ENCODE measurements around the gene XRCC3.

GRCh38 chr14:103738701-103739451 is 23.6 kb upstream of the XRCC3 start:
- no peak for TF ChIP-seq POLR2AphosphoS5 (IDR thresholded peaks at IDR 0.05; ENCODE audit: low read depth)
- TF ChIP-seq ZNF462 (CRISPR knock-in tag; IDR thresholded peaks at IDR 0.05): no peak
- no peak for TF ChIP-seq CTCF (conservative IDR thresholded peaks at IDR 0.05; ENCODE audit: low read depth in 2 of 2)
- TF ChIP-seq CREB1 (CRISPR knock-in tag; IDR thresholded peaks at IDR 0.05; ENCODE audit: low read depth): no peak
- TF ChIP-seq EZH2 (IDR thresholded peaks at IDR 0.05; ENCODE audit: low read depth, unreplicated experiment): no peak
- no peak for TF ChIP-seq REST (IDR thresholded peaks at IDR 0.05; ENCODE audit: unreplicated experiment)
- TF ChIP-seq JUNB (IDR thresholded peaks at IDR 0.05; ENCODE audit: unreplicated experiment): no peak
- TF ChIP-seq EZH2phosphoT487 (IDR thresholded peaks at IDR 0.05; ENCODE audit: unreplicated experiment): no peak
- TF ChIP-seq NANOG (IDR thresholded peaks at IDR 0.05; ENCODE audit: borderline replicate concordance): no peak
- no peak for TF ChIP-seq STAT1 (IDR thresholded peaks at IDR 0.05; ENCODE audit: unreplicated experiment)

Data from GM23338 (cell line).